Left lung (tissue), 10 donors: Measurements from ENCODE around the gene ROBO1. TPM values are rescaled to one million over a fixed set of nuclear protein-coding genes. Genes with fewer than 3 reads are reported as not detected.

Experiments used
- ATAC-seq: fragments of 200-7000 bp; cut with Tn5 transposase; one replicate; pipeline ENCODE4 v1.9.1; 2020; ENCODE audit warnings: moderate library complexity
- DNase-seq, 4 donors: peaks; one replicate each; pipeline ENCODE4 v3.0.0-alpha.2; 2013 to 2020
- H3K27ac ChIP-seq, 2 donors: fragments of 200-600 bp; sonication (generic) in 1 of 2; one replicate each; pipeline versions ENCODE4 v1.5.0 to v1.8.0; 2020 to 2021
- H3K27me3 ChIP-seq, 2 donors: fragments of 200-600 bp; sonication (generic) in 1 of 2; one replicate each; pipeline versions ENCODE4 v1.5.0 to v1.8.0; 2020 to 2021
- H3K36me3 ChIP-seq, 2 donors: fragments of 200-600 bp; sonication (generic) in 1 of 2; one replicate each; pipeline versions ENCODE4 v1.5.0 to v1.8.0; 2020 to 2021
- H3K4me1 ChIP-seq, 2 donors: fragments of 200-600 bp; one replicate each; pipeline ENCODE4 v1.8.0; 2021
- H3K4me3 ChIP-seq, 2 donors: fragments of 200-600 bp; sonication (generic) in 1 of 2; one replicate each; pipeline versions ENCODE4 v1.5.0 to v1.8.0; 2020 to 2021; ENCODE audit warnings: mild to moderate bottlenecking in 1 of 2
- H3K9me3 ChIP-seq, 2 donors: fragments of 200-600 bp; sonication (generic) in 1 of 2; one replicate each; pipeline versions ENCODE4 v1.5.0 to v1.8.0; 2020 to 2021
- CTCF ChIP-seq, 2 donors: fragments of 200-600 bp; sonication (generic) in 1 of 2; IDR thresholded peaks; one replicate each; pipeline versions ENCODE4 v1.5.0 to v1.8.0; 2021; ENCODE audit warnings: antibody characterized with exemption in 2 of 2
- intact Hi-C, 2 donors: fragments of 100-400 bp; cut with DNase I; formaldehyde crosslinking; loops; one replicate each; pipeline versions ENCODE4 v1.11.2 to v1.14.2; 2022
- polyA plus RNA-seq, 6 donors: library from polyadenylated mRNA; unstranded; fragments of 120-200 nt; gene quantifications; one replicate each; pipeline ENCODE4 v1.2.1, GENCODE V29; 2013; ENCODE audit not compliant: insufficient read length in 6 of 6
- total RNA-seq, 2 donors: library from RNA; stranded (reverse); fragmentation: NEBNext Ultra II Directional; extraction: Animal tissue kit (Norgen Biotek cat#: 25700); gene quantifications; one replicate each; pipeline ENCODE4 v1.2.1, GENCODE V29; 2021
- donor health status: DM: no; HTN: yes; CAD: no.
- donor health status: DM: no; HTN: no; CAD: no.

The ROBO1 gene
- total and polyA plus RNA-seq, 8 donors, result 20.3 to 134 (median 102) TPM

DNA sequence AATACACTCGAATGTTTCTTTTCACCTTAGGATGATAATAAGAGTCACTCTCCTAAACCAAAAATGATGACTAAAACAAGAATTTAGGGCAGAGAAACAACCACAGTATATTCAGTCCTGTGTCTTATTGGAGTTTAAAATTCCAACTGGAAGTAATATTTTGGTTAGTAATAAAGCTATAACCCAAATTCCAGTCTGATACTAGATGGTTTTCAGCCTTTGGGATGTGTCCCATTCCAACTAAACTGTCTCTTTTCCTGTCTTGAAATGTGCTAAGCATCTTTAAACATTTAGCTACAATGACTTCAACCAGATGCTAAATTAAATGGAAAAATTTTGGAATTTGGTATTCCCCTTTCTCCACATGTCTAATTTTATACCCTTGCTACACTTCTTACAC, 510.0 kb downstream of the ROBO1 start:
- intact Hi-C loops, result no loop called here
- no peak for DNase-seq
- no peak for ATAC-seq

GRCh38 chr3:79255702-79256101, 512.1 kb downstream of the ROBO1 start:
- no peak for ATAC-seq
- Histone ChIP-seq H3K4me1 (no peaks in the 10 kb centered on the region), H3K4me3 (no peak overlapping the region), H3K27me3 (no peaks in the 10 kb centered on the region), H3K27ac (no peak overlapping the region), H3K9me3 (no peaks in the 10 kb centered on the region), H3K36me3 (no peaks in the 10 kb centered on the region)
- DNase-seq, result no peak
- no peak for TF ChIP-seq CTCF (IDR thresholded peaks at IDR 0.05)
- intact Hi-C loops, result no loop called here

More for the DNA sequence above, 510.0 kb downstream of the ROBO1 start:
- no peak overlapping the region for H3K27ac ChIP-seq
- H3K27me3 ChIP-seq, result no peaks in the 10 kb centered on the region
- no peaks in the 10 kb centered on the region for H3K9me3 ChIP-seq
- TF ChIP-seq CTCF (IDR thresholded peaks at IDR 0.05), result no peak
- no peak overlapping the region for H3K4me3 ChIP-seq
- no peaks in the 10 kb centered on the region for H3K36me3 ChIP-seq
- no peaks in the 10 kb centered on the region for H3K4me1 ChIP-seq

- no peaks in the 10 kb centered on the region for H3K36me3 ChIP-seq
- intact Hi-C loops, result no loop called here
Measured at GRCh38 chr3:79255292-79255691, 512.5 kb downstream of the ROBO1 start.

GRCh38 chr3:79253704-79254103, 514.1 kb downstream of the ROBO1 start:
- Histone ChIP-seq H3K4me3 (no peak overlapping the region), H3K27me3 (no peaks in the 10 kb centered on the region), H3K36me3 (no peaks in the 10 kb centered on the region), H3K9me3 (no peaks in the 10 kb centered on the region), H3K27ac (no peak overlapping the region), H3K4me1 (no peaks in the 10 kb centered on the region)
- intact Hi-C loops, result no loop called here
- TF ChIP-seq CTCF (IDR thresholded peaks at IDR 0.05), result no peak
- ATAC-seq, result peak; percentile 22
- no peak for DNase-seq

More at GRCh38 chr3:79255292-79255691, 512.5 kb downstream of the ROBO1 start:
- TF ChIP-seq CTCF (IDR thresholded peaks at IDR 0.05), result no peak
- DNase-seq (no peak), ATAC-seq (no peak)
- Histone ChIP-seq H3K27me3 (no peaks in the 10 kb centered on the region), H3K4me3 (no peak overlapping the region), H3K9me3 (no peaks in the 10 kb centered on the region), H3K27ac (no peak overlapping the region), H3K4me1 (no peaks in the 10 kb centered on the region)

- DNase-seq, result peak in 1 of 4 donors; percentile 16
- no peaks in the 10 kb centered on the region for H3K27me3 ChIP-seq
Measured at GRCh38 chr3:79253271-79253670, 514.5 kb downstream of the ROBO1 start.

More at GRCh38 chr3:79253271-79253670, 514.5 kb downstream of the ROBO1 start:
- Histone ChIP-seq H3K36me3 (no peaks in the 10 kb centered on the region), H3K9me3 (no peaks in the 10 kb centered on the region), H3K4me3 (no peak overlapping the region), H3K4me1 (no peaks in the 10 kb centered on the region), H3K27ac (no peak overlapping the region)
- ATAC-seq, result peak; percentile 41
- TF ChIP-seq CTCF (IDR thresholded peaks at IDR 0.05), result no peak
- intact Hi-C loops, result no loop called here
